Measurements from ENCODE around the gene KDM5B.
"Not testable (repeated sequence)": the region's sequence is repeated elsewhere in the genome, so short reads cannot be mapped to it uniquely, and the experiment has no call there.

Gene KDM5B

DNA sequence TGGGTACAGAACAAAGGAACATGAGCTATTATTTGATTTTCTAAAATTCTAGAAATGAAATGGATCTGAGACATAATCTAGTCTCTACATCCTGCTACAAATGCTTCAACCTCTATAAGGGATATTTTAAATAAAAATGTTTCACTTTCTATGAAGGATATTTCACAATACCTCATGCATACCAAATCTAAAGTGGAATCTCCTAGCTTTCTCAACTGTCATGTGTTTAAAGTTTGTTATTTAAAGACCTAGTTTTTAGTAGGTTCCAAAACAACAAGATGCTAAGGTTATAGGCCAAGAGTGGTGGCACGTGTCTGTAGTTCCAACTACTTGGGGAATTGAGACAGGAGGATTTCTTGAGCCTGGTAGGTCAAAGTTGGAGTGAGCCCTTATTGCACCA is 47.6 kb downstream of the KDM5B start:
- H3K4me3 ChIP-seq (replicated peaks; ENCODE audit: low read depth, low read length): no peak overlapping the region
- TF ChIP-seq, protein P1, sequence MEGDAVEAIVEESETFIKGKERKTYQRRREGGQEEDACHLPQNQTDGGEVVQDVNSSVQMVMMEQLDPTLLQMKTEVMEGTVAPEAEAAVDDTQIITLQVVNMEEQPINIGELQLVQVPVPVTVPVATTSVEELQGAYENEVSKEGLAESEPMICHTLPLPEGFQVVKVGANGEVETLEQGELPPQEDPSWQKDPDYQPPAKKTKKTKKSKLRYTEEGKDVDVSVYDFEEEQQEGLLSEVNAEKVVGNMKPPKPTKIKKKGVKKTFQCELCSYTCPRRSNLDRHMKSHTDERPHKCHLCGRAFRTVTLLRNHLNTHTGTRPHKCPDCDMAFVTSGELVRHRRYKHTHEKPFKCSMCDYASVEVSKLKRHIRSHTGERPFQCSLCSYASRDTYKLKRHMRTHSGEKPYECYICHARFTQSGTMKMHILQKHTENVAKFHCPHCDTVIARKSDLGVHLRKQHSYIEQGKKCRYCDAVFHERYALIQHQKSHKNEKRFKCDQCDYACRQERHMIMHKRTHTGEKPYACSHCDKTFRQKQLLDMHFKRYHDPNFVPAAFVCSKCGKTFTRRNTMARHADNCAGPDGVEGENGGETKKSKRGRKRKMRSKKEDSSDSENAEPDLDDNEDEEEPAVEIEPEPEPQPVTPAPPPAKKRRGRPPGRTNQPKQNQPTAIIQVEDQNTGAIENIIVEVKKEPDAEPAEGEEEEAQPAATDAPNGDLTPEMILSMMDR (IDR thresholded peaks at IDR 0.05; ENCODE audit: low read length, missing control alignments): no peak
- peak; percentile 22 for DNase-seq (ENCODE audit: low read depth)

DNA sequence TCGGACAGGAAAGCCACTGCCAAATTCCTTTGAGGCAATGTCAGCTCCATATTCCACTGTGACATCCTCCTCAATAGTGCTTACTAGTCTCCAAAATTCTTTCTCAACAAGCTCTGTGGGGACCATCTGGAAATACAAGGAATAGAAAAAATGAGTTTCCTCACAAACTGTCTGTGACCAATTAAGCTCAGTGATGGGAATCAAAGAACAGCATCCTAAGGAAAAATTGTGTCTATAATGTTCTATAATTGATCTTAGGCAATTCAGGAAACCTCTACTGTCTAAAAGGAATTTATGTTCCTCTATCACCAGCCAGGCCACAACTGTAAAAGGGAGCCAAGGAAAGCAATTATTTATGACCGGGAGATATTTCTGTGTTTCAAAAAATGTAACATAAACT is 51.8 kb downstream of the KDM5B start:
- H3K4me3 ChIP-seq (replicated peaks; ENCODE audit: low read depth, low read length): no peak overlapping the region
- TF ChIP-seq, protein P1 (IDR thresholded peaks at IDR 0.05; ENCODE audit: low read length, missing control alignments): no peak

DNA sequence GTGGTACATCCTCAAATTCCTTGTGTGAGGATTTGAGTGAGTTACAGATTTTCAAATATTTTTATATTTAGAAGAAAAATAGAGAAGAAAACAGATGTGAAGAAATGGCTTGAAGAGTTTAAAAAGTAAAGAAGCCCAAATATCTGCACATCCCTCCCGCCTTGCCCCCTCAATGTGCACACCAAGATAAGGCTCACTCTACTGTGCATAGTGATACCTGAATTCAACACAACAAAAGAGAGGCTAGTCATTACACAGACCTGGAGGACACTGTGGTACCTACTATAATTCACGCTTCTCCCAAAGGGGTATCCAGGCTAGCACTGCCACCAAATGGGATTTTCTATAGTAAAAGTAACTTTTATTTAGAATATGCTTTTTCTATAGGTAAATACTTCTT is 53.9 kb downstream of the KDM5B start:
- H3K4me3 ChIP-seq (replicated peaks; ENCODE audit: low read depth, low read length): no peak overlapping the region
- no peak for DNase-seq (ENCODE audit: low read depth)
- TF ChIP-seq, protein P1 (IDR thresholded peaks at IDR 0.05; ENCODE audit: low read length, missing control alignments): no peak

More for the DNA sequence above, 51.8 kb downstream of the KDM5B start:
- DNase-seq (ENCODE audit: low read depth): no peak

DNA sequence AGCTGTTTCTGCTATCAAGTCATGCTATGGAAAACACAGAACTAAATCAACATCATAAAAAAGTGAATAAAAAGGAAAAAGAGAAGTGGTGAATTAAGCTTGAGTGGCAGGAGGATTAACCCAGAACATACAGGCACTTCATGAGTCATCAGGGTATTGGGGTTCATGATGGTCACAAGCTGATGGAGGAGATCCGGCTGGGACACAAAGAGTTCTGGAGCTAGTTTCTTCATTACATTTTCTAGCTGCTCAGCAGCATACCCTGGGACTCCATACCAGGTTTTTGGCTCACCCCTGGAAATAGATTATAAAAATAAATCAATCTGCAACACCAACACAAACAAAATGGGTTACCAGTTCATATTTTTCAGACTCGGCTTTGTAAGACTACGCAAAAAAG is 55.4 kb downstream of the KDM5B start:
- TF ChIP-seq, protein P1 (IDR thresholded peaks at IDR 0.05; ENCODE audit: low read length, missing control alignments): no peak
- H3K4me3 ChIP-seq (replicated peaks; ENCODE audit: low read depth, low read length): no peak overlapping the region
- DNase-seq (ENCODE audit: low read depth): no peak

DNA sequence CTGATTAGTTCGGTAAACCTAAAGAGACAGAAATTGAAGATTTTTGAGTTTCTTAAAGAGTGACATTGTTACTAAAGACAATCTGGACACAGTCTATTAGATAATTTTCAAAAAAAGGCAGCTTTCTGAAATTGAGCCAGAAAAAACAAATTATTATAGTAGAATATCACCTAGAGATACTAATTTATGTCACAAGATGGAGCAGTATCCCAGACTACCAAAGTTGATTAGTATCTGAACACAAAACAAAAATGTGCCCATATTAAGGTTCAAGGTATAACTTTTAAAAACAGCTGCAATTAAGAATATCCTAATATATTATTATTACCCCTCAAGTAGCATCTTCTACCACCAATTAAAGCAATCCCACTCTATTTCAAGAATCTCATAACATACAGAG is 57.5 kb downstream of the KDM5B start:
- no peak for DNase-seq (ENCODE audit: low read depth)
- TF ChIP-seq, protein P1 (IDR thresholded peaks at IDR 0.05; ENCODE audit: low read length, missing control alignments): no peak
- no peak overlapping the region for H3K4me3 ChIP-seq (replicated peaks; ENCODE audit: low read depth, low read length)

DNA sequence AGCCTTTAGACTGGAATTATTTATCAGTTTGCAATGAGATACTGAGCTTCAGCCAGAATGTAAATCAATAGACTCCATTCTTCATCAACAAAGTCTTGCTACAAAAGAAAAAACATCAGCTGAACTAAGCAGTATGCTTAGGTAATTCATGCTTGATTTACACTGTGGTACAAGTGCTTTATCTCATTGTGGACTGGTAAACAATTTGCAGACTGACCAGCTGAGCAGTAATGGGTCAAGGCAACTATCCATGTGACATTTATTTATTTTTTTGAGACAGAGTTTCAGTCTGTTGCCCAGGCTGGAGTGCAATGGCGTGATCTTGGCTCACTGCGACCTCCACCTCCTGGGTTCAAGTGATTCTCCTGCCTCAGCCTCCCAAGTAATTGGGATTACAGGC is 58.2 kb downstream of the KDM5B start:
- no peak for DNase-seq (ENCODE audit: low read depth)
- TF ChIP-seq, protein P1 (IDR thresholded peaks at IDR 0.05; ENCODE audit: low read length, missing control alignments): no peak
- H3K4me3 ChIP-seq (replicated peaks; ENCODE audit: low read depth, low read length): no peak overlapping the region

DNA sequence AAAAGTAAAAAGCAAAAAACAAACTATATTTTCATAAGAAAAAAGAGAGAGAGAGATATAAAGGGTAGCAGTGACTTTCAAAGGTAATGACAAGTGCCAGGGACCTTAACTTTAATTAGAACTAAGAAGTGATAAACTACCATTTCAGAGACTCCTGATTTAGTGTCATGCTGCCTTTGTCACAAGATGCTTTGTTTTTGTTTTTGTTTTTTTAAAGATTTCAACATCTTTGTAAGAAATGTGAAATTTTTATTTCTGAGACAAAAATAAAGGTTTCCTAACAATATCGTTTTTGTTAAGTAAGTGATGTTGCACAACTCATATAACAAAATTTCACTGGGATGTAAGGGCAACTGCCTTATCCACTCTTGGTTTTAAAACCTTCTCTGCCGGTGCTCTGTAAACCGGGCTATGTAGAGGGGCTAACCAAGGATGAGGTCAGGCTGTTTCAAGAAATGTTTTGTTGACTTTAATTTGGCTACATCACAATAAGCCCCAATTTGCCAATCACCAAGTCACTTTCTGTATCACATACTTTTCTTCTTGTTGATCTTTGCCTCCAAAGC is 62.8 kb downstream of the KDM5B start:
- TF ChIP-seq, protein P1 (IDR thresholded peaks at IDR 0.05; ENCODE audit: low read length, missing control alignments): no peak

DNA sequence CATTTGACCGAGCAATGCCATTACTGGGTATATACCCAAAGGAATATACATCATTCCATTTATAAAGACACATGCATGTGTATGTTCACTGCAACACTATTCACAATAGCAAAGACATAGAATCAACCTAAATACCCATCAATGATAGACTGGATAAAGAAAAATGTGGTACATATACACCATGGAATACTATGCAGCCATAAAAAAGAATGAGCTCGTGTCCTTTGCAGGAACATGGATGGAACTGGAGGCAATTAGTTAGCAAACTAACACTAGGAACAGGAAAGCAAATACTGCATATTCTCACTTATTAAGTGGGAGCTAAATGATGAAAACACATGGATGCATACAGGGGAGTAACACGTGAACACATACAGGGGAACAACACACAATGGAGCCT is 63.5 kb downstream of the KDM5B start:
- not testable (repeated sequence) for H3K4me3 ChIP-seq (replicated peaks; ENCODE audit: low read depth, low read length); DNase-seq (ENCODE audit: low read depth)

More for the DNA sequence above, 62.8 kb downstream of the KDM5B start:
- DNase-seq (ENCODE audit: low read depth): no peak
- H3K4me3 ChIP-seq (replicated peaks; ENCODE audit: low read depth, low read length): no peak overlapping the region

Measured in fibroblast of pulmonary artery (primary cell).